ENCODE results near the gene EML4.

DNA sequence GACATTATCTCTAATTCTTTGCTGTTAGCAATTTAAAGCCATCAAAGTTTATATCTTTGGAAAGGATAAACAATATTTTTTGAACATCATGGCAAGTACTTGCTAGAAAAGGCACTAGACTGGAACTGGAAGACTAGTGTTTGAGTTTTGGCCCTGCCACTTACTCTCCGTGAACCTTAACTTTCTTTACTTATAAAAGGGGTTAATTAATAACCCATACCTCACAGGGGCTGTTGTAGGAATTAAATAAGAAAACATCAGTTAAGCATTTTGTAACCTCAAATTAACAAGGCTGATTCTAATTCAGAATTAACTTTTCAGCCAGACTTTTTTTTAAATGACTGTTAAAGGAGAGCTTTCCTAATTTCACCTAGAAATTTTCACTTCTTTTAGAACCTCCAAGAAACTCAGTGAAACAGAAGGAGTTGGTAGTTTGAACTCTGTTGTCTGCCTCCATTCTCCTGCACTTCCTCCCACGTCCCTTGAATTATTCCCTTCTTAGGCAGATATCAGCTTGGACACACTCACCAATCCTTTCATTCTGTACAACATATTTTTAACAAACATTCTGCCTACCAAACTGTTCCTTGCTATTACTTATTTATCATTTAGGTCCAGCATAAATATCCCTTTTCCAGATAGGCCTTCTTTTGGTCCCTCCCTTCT, 112.4 kb downstream of the EML4 start:
- TF ChIP-seq, protein P1, sequence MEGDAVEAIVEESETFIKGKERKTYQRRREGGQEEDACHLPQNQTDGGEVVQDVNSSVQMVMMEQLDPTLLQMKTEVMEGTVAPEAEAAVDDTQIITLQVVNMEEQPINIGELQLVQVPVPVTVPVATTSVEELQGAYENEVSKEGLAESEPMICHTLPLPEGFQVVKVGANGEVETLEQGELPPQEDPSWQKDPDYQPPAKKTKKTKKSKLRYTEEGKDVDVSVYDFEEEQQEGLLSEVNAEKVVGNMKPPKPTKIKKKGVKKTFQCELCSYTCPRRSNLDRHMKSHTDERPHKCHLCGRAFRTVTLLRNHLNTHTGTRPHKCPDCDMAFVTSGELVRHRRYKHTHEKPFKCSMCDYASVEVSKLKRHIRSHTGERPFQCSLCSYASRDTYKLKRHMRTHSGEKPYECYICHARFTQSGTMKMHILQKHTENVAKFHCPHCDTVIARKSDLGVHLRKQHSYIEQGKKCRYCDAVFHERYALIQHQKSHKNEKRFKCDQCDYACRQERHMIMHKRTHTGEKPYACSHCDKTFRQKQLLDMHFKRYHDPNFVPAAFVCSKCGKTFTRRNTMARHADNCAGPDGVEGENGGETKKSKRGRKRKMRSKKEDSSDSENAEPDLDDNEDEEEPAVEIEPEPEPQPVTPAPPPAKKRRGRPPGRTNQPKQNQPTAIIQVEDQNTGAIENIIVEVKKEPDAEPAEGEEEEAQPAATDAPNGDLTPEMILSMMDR (conservative IDR thresholded peaks at IDR 0.05; ENCODE audit: low read depth, low read length), result no peak
- no peak for TF ChIP-seq EZH2phosphoT487 (IDR thresholded peaks at IDR 0.05; ENCODE audit: borderline replicate concordance, low read length)
